NCI-H1092 treated with DMSO at 0.1 percent for 48 hours (cell line): ENCODE results near the gene FBN3.

ENCODE experiments used
- DNase-seq: peaks from one replicate; lab custom pipeline; 2025; lab: John Stamatoyannopoulos, UW

FBN3 gene

GRCh38 chr19:8020681-8021080, 128.7 kb downstream of the FBN3 start:
- DNase-seq, result no peak

- no peak for DNase-seq
These were observed 131.6 kb downstream of the FBN3 start for GRCh38 chr19:8017808-8018207.
